ENCODE results near the gene STPG3.

STPG3 gene

GRCh38 chr9:137221506-137222111 is 29.5 kb upstream of the STPG3 start:
- no peak for DNase-seq (ENCODE audit: low read depth in 2 of 2, low spot score in 1 of 2)

- no peak for DNase-seq (ENCODE audit: low read depth in 2 of 2, low spot score in 1 of 2)
These were observed 28.7 kb upstream of the STPG3 start, which contains the start of gene RNF208 for GRCh38 chr9:137222190-137223077. TSS of gene RNF208 (minus strand) at chr9:137222240. CDS start at chr9:137221212, 1,028 bp downstream.

- peak; percentile 94 to 98 for DNase-seq (ENCODE audit: low read depth in 2 of 2, low spot score in 1 of 2)
These were observed 27.8 kb upstream of the STPG3 start for GRCh38 chr9:137223078-137223970.

- no peak for DNase-seq (ENCODE audit: low read depth in 2 of 2, low spot score in 1 of 2)
These were observed 26.0 kb upstream of the STPG3 start, which contains the start of gene CYSRT1 for GRCh38 chr9:137224830-137225694. TSS of gene CYSRT1 (plus strand) at chr9:137225174. CDS start at chr9:137225622, 448 bp downstream.

- no peak for DNase-seq (ENCODE audit: low read depth in 2 of 2, low spot score in 1 of 2)
These were observed 25.3 kb upstream of the STPG3 start for GRCh38 chr9:137225699-137226331.

GRCh38 chr9:137226338-137227053 is 24.6 kb upstream of the STPG3 start:
- no peak for DNase-seq (ENCODE audit: low read depth in 2 of 2, low spot score in 1 of 2)

GRCh38 chr9:137227054-137227852 is 23.8 kb upstream of the STPG3 start, which contains the start of gene RNF224:
TSS of gene RNF224 (plus strand) at chr9:137227502. CDS start at chr9:137228336, 834 bp downstream.
- peak; percentile 56 to 66 for DNase-seq (ENCODE audit: low read depth in 2 of 2, low spot score in 1 of 2)

- DNase-seq (ENCODE audit: low read depth in 2 of 2, low spot score in 1 of 2) = no peak
These were observed 23.1 kb upstream of the STPG3 start for GRCh38 chr9:137227853-137228505.

- no peak for DNase-seq (ENCODE audit: low read depth in 2 of 2, low spot score in 1 of 2)
These were observed 22.5 kb upstream of the STPG3 start for GRCh38 chr9:137228506-137228967.

GRCh38 chr9:137228968-137229896 is 21.9 kb upstream of the STPG3 start:
- DNase-seq (ENCODE audit: low read depth in 2 of 2, low spot score in 1 of 2) = no peak

GRCh38 chr9:137229903-137230704 is 21.0 kb upstream of the STPG3 start:
- DNase-seq (ENCODE audit: low read depth in 2 of 2, low spot score in 1 of 2) = no peak

- DNase-seq (ENCODE audit: low read depth in 2 of 2, low spot score in 1 of 2) = no peak
These were observed 20.2 kb upstream of the STPG3 start, which contains the start of gene SLC34A3 for GRCh38 chr9:137230705-137231371. TSS of gene SLC34A3 (plus strand) at chr9:137230901. CDS start at chr9:137231703, 802 bp downstream.

- DNase-seq (ENCODE audit: low read depth in 2 of 2, low spot score in 1 of 2) = no peak
These were observed 19.6 kb upstream of the STPG3 start for GRCh38 chr9:137231372-137232039.

- DNase-seq (ENCODE audit: low read depth in 2 of 2, low spot score in 1 of 2) = no peak
These were observed 19.0 kb upstream of the STPG3 start for GRCh38 chr9:137232101-137232500.
